Stimulated activated CD8-positive, alpha-beta memory T cell treated with anti-CD3 and anti-CD28 coated beads, Interleukin-7, amount 100 ng/mL, for 1 hour (primary cell): ENCODE measurements around the gene CARD11.
"Not testable (repeated sequence)": the region's sequence is repeated elsewhere in the genome, so short reads cannot be mapped to it uniquely, and the experiment has no call there.

Experiments
- DNase-seq, 2 donors: peaks; one replicate each; pipeline ENCODE4 v3.0.0-alpha.2; 2020; ENCODE audit warnings: low read depth in 2 of 2

The CARD11 gene

DNA sequence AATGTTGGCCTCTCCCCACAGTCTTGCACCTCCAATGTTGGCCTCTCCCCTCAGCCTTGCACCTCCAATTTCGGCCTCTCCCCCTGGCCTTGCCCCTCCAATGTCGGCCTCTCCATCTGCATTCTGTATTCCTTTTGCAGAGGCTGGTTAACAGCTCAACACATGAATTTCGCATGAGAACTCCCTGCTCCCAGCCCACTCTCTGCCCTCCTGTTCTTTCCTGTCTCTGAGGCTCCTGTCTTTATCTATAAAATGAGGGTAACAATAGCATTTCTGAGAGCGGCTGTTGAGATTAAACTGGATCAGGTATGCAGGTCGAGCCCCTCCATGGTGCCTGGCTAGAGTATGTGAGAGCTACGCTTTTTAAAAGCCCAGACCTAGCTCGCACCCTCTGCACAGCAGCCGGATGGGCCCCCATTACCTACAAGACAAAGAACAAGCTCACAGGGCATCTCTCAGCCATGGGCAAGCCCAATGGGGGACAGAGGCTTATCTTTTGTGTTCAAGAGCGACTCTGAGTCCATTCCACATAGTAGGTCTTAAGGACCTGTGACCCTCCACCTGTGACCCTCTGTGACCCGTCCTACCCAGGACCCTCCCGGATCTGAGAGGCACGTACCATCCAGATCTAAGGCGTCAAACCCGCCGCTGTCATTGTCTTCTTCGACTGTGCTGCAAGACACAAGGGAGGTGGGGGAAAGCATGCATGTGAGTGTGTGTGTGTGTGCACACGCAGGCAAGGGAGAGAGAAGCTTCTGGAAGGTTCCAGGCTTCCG is 117.4 kb downstream of the CARD11 start:
- no peak for DNase-seq

DNA sequence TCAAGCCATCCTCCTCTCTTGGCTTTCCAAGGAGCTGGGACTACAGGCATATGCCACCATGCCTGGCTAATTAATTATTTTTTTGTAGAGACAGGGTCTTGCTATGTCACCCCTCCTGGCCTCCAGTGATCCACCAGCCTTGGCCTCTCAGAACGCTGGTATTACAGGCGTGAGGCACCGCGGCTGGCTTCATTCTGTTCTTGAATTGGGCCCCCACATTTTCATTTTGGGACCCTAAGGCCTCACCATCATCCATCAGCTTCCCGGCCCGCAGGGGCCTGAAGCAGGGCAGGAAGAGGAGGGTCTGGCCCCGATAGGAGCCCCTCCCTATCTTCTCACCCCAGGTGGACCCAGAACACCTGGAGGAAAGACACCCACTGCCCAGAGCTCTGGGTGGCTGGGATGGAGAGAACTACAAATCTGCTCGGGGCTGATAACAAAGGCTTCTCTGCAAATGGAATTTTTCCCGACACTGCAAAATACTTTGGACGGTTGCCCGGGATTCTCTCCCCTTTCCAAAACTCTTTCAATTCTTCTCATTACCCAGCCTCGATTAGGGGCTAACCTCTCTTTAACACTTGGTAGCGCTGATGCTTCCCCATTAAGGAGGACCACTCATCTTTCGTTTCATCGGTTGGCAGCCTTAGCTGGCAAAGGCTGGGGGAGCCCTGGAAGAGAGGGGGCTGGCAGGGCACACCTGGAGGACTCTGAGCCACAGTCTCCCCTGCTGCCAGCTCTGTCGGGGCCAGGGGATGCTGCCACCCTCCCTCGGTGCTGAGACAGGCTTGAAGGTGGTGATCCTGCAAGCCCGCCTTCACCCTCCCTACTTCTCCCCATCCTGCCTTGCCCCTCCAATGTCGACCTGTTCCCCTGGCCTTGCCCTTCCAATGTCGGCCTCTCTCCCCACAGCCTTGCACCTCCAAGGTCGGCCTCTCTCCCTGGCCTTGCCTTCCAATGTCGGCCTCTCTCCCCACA is 118.5 kb downstream of the CARD11 start:
- DNase-seq = no peak

DNA sequence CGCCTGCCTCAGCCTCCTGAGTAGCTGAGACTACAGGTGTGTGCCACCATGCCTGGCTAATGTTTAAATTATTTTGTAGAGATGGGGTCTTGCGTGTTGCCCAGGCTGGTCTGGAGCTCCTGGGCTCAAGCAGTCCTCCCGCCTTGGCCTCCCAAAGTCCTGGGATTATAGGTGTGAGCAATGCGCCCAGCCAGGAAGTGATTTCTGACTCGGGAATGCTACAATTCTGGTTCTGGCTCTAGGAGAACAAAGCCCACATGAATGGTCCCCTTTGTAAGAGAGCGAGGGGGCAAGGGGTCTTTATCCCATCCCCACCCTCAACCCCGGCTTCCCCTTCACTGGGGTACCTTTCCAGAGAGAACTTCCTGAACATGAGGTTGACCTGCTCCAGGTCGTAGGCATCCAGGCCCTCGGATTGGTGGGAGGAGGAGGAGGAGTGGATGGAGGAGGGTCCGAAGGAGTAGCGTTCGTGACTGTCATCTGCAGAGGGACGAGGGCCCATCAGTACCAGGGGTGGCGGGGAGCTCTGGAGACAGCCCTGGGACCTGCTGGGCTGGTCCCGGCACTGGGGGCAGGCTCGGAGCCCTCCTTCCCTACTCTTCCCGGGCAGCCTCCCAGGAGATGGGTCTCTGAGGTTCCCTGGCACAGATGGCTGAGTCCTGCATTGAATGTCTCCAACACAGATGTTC is 119.6 kb downstream of the CARD11 start:
- no peak for DNase-seq

DNA sequence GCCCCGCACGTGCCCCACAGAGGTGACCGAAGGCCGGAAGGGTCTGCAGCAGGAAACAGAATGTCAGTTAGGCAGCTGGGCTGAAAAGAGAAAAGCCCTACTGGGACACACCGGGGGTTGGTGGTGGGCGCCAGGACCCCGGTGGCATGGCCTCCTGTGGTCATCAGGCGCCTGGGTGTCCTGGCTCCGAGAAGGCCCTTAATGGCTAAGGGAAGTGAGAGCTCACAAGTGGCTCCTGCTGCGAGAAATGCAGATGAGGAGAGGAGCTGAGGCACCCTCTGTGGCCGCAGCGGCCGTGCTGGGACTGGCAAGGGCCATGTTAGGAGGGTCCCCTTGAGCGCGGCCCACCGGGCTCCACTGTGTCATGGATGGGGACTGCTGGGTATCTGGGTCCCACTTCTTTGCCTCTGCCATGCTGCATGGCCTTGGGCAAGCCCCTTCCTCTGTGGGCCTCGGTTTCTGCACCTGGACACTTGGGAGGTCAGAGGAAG is 120.3 kb downstream of the CARD11 start:
- no peak for DNase-seq

DNA sequence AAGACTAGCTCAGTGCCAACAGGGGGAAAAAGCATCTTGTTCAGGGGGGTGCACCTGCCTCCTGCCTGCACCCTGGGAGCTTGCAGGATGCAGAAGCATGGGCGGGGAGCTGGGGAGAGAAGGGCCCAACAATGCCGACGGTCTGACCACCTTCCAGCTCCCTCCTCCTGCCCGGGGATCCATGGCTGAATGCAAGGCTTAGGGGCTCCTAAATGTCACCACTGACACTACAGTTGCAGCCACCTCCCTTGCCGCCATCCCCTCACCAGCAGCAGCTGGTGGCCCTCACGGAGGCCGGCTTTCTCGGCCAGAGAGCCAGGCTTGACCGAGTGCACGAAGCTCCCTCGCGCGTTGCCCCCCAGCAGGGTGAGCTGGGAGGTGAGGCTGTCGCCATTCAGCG is 120.8 kb downstream of the CARD11 start:
- DNase-seq = no peak

DNA sequence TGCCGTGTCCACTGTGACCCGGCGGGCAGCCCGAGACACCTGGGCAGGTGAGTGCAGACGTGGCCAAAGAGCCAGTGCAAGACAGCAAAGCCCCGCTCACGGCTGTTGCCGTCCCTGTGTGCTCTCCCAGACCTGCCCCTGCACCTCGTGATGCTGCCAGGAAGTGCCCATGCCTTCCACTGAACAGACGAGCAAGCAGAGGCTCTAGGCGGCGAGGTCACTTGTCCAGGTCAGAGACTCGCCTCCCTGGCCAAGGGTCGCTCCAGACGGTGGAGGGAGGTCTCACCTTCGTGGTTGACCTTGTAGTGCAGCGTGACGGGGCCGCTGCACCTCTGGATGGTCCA is 121.3 kb downstream of the CARD11 start:
- DNase-seq = no peak

DNA sequence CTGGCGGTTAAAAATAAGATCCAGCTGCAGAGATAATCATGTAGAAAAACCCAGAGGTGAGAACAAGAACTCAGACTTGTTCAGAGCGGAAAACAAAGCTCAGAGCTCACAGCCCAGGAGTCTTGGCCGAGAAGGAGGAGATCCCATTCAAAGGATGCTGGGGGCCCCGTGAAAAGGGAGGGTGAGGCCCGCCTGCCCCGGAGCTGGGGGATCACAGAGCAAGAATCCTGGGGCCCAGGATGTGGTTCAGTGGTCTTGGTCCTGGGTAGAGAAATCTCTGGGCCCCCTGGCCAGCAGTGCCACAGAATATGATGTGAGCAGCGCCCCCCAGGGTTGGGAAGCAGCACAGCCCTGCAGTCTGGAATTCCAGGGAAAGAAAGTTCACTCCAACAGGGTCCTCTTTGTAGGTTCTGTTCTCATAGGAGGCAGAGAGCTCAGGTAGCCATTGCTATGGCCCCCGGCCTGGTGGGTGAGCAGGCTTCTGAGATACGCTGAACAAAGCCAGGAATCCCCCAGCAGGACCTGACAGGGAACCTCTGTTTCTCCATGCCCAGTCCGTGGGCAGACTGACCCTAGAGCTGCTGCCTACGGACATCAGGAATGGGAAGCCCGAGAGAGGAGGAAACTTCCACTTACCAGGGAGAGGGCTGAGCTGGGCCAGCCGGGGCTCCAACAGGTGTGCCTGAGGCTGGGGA is 121.9 kb downstream of the CARD11 start:
- DNase-seq = no peak

DNA sequence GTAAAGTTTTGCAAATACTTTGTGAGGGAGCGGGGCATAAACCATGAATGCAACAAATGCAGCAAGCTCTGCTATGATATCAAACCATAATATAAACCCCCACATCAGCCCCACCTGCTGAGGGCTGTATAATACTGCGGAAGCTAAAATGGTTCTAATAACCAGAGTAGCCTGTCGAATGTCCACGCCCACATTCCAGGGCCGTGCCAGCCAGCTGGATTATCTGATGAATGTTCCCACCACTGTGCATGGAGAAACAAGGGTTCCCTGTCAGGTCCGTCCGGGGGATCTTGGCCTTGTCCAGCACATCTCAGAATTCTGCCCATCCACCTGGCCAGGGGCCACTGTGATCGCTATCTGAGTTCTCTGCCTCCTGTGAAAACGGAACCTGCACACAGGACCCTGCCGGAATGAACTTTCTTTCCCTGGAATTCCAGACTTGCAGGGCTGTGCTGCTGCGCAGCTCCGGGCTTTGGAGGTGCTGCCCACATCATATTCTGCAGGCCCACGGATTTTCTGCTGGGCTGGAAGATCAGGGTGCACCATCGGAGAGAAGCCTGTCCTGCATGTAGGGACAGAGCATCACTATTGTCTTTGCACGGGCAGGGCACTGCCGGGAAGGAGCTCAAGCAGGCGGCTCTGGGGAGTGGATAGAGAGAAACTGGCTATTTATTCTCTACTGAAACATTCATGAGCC is 122.6 kb downstream of the CARD11 start:
- no peak for DNase-seq

DNA sequence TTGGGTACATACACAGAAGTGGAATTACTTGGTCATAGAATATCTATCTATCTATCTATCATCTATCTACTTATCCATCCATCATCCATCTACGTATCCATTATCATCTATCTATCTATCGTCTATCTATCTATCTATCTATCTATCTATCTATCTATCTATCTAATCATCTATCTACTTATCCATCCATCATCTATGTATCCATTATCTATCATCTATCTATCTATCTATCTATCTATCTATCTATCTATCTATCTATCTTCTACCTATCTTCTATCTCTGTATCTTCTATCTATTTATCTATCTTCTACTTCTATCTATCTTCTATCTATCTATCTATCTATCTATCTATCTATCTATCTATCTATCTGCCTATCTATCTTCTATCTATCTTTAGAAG is 123.2 kb downstream of the CARD11 start:
- not testable (repeated sequence) for DNase-seq

DNA sequence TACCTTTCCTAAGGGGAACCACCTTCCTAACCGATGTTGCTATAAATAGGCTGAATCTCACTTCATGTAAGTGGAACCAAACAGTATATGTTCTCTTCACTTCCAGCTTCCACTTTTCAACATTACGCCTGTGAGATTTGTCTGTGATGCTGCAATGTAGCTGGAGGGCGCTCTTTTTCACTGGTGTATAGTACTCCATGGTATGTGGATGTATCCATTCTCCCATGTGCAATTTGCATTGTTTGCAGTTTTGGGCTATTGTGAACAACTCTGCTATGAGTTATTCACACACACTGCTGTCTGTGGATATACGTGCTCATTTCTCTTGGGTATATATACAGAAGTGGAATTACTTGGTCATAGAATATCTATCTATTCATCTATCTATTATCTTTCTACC is 123.6 kb downstream of the CARD11 start:
- no peak for DNase-seq

DNA sequence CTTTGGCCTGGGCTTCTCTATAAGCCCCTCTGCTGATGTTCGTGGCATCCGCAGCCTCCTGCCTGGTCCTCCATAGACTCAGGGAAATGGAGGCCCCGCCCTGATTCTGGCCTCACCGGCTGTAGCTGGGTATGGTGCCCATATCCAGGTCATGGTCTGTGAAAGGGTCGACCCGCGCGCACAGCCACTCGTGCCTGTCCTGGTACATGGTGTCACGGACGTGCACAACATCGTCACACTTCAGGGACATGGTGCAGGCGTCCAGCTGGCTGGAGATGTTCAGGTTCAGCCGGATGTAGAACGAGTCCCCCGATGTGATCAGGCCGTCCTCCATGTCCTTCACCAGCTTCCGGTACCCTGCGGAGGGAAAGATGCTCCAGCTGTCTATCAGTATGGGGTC is 124.4 kb downstream of the CARD11 start:
- DNase-seq = no peak

DNA sequence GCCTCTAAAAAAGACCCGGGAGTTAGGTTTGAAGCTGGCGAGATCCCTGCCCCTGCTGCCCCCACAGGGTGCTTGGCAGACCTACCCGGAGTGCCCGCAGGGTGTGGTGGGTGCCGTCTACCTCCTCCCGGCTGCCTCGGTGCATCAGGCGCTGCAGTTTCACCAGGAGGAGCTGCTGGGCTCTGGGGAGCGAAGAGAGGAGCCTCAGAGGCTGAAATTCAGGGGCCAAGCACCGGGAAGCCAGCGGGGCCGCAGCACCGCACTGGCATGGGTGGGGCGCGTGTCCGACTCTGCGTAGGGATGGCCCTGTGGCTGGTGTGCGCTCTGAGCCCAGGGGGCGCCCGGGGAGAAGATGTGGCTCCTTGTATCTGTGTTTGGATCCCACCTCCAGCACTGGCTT is 125.3 kb downstream of the CARD11 start:
- no peak for DNase-seq

DNA sequence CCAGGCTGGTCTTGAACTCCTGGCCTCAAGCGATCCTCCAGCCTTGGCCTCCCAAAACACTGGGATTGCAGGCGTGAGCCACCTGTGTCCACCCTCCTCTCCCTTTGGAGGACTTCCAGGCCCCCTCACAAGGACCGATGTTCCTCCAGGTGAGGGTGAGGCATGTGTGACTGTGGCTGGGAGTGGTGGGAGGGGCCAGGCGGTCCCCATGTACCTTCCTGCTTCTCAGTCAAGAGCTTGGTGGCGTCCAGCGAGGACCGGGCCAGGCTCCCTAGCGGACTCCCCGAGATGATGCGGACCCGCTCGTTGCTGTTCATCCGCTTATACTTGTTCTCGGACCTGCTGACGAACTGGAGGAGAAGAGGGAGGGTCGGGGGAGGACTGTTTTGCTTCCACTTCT is 128.6 kb downstream of the CARD11 start:
- no peak for DNase-seq

DNA sequence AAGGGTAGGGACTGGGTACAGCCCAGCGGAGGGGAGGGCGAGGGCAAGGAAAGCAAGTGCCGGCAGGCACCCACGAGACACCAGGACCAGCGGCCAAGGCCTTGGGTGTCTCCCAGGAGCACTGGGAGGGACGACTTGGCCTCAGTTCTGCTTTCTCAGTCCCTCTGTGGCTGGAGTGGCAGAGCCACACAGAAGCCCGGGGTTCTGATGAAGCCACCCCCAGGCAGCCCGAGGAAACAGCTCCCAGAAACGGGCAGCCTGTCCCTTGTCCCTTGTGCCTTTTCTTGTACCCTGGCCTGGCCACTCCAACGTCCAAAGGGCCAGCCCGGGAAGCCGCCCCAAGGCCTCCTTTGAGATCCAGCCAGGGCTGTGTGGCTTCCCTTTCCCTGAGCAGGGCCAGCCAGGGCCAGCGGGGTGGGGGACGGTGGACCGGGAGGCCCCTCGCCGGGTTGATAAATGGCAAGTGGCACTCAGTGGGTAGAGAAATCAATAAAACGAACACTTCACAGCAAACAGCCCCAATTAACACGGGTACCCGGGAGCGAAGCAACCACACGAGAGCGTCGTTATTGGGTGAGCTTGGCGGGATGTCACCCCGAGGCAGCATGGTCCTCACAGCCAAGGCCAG is 129.8 kb downstream of the CARD11 start:
- no peak for DNase-seq

DNA sequence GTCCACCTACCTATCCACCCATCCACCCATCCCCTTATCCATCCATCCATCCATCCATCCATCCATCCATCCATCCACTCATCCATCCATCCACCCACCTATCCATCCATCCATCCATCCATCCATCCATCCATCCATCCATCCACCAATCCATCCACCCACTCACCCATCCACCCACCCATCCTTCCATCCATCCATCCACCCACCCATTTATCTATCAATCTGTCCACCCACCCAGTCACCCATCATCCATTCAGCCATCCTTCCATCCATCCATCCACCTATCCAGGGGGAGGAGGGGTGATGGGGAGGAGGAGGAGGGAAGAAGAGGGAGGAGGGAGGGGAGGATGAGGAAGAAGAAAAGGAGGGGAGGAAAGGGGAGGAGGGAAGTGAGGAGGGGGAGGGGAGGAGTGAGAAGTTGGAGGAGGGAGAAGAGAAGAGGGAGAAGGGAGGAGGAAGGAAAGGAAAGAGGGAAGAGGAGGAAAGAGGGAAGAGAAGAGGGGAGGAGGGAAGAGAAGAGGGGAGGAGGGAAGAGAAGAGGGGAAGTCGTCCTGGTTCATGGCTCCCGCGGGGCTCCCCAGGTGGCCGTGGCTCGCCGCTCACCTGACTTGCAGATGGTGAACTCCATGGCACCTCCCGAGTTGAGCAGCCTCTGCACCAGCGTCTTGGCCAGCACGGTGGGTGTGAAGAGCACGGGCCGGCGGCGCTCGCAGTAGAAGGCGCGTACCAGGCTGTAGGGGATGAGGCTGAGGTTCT is 130.8 kb downstream of the CARD11 start:
- DNase-seq = no peak

DNA sequence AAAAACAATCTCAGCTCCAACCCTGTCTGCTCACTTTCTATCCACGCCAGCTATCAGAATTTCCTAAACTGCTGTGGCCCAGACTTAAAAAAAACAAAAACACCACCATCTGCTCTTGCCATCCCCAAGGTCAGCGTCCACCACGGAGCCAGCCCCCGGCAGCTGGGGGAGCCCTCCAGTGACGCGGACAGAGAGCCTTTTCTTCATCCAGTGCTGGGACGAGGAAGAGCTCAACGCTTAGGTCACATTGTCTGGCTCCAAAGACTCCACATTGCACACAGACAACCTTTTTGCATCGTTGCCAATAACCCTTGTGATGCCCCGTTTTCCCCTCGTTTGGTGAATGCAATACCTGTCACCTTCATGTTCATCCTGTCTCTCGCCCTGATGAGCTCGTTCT is 132.2 kb downstream of the CARD11 start:
- DNase-seq = no peak

DNA sequence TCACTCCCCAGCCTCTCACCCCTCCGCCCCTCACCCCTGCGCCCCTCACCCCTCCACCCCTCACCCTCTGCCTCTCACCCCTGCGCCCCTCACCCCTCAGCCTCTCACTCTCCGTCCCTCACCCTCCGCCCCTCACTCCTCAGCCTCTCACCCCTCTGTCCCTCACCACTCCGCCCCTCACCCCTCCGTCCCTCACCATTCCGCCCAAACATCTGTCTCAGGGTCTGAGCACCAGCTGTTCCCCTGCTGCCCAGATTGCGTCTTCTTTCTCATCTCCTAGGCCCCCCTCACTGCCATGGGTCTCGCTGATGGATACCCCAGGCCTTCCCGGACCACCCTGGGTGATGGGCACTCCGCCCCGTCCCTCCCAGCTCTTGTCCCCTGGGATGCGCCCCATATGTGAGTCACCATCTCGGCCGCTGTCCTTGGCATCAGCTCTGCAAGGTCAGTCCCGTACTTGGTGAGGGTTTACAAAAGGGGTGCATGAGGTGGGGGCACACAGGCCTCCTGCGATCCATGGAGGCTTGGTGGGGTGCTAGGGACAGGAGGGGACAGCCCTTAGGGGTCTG is 134.1 kb downstream of the CARD11 start:
- no peak for DNase-seq

DNA sequence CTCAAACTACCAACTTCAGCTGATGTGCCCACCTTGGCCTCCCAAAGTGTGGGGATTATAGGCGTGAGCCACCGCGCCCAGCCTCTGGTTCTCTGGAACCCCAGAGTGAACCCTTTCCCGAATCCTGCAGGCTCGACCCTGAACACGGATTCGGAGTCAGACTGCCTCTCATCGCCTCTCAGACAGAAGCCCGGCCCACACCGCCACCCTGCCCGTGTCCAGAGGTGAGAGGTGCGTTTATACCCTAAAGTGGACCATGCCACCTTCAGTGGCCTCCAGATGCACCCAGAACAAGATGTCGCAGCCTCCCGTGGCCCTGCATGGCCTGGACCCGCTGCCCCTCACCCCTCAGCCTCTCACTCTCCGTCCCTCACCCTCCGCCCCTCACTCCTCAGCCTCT is 134.6 kb downstream of the CARD11 start:
- no peak for DNase-seq

DNA sequence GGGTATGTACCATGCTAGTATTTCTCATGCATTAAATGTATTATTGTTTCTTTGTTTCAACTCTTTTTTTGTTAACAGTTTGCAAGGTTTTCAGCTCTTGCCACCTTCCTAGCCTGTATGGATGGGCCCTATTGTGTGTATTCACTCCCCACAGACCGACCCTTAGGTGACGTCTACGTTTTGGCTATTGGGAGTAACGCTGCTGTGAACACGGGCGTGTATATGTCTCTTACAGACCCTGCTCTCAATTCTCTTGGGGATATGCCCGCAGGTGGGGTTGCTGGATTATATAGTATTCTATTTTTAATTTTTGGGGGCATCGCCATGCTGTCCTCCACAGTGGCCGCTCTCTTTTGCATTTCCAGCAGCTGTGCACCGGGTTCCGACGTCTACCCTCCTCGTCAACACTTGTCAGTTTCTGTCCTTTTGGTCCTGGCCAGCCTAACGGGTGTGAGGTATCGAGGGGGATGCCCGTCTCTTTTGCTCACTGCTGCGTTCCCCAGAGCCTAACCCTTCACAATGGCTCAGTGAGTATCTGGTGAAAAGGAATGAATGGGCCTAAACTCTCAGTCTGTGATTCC is 135.5 kb downstream of the CARD11 start:
- DNase-seq = no peak
